Fibroblast of peridontal ligament (primary cell): Measurements from ENCODE around the gene GNPDA2.

Experiments used
- DNase-seq: peaks from one replicate; pipeline ENCODE4 v3.0.0-alpha.2; 2010; ENCODE audit errors: extremely low read depth

Gene GNPDA2

GRCh38 chr4:44679060-44679459 lies 47.3 kb downstream of the GNPDA2 start:
- DNase-seq: no peak

- DNase-seq: peak; percentile 88
These were observed 48.0 kb downstream of the GNPDA2 start, which contains the start of gene GUF1 for GRCh38 chr4:44678094-44679041. Gene GUF1, plus strand, starts transcription at chr4:44678420. Its CDS starts 203 bp downstream, at chr4:44678623.

GRCh38 chr4:44675366-44675765 lies 51.0 kb downstream of the GNPDA2 start:
- DNase-seq: no peak

- peak; percentile 5 for DNase-seq
These were observed 51.9 kb downstream of the GNPDA2 start for GRCh38 chr4:44674471-44674870.

GRCh38 chr4:44671636-44672035 lies 54.7 kb downstream of the GNPDA2 start:
- DNase-seq: no peak

- no peak for DNase-seq
These were observed 55.7 kb downstream of the GNPDA2 start for GRCh38 chr4:44670506-44671199.

GRCh38 chr4:44668526-44668925 lies 57.8 kb downstream of the GNPDA2 start:
- DNase-seq: no peak

GRCh38 chr4:44663539-44664263 lies 62.7 kb downstream of the GNPDA2 start:
- no peak for DNase-seq

- no peak for DNase-seq
These were observed 63.7 kb downstream of the GNPDA2 start for GRCh38 chr4:44662623-44663005.

GRCh38 chr4:44661940-44662622 lies 64.3 kb downstream of the GNPDA2 start:
- DNase-seq: no peak

- no peak for DNase-seq
These were observed 66.0 kb downstream of the GNPDA2 start for GRCh38 chr4:44660396-44660795.

- DNase-seq: no peak
These were observed 74.4 kb downstream of the GNPDA2 start for GRCh38 chr4:44652002-44652401.
